Naive B cell (primary cell): Measurements from ENCODE around the gene SLC45A3. TPM values are rescaled to one million over a fixed set of nuclear protein-coding genes. Genes with fewer than 3 reads are reported as not detected.
A peak's percentile ranks its signal among the peaks of the same experiment; 100 is the strongest.

Experiments
- ATAC-seq, 2 donors: fragments of 150-1000 bp; cut with Tn5 transposase; 2 replicates each; pipeline ENCODE4 v1.10.0; 2021; ENCODE audit warnings: low read depth in 2 of 2, mild to moderate bottlenecking in 2 of 2, moderate library complexity in 2 of 2
- DNase-seq: peaks from one replicate; pipeline ENCODE4 v3.0.0; 2022
- H3K27ac Mint-ChIP-seq, 6 donors: one replicate each; pipeline ENCODE4 v1.8.0; 2020 to 2022; ENCODE audit warnings: mild to moderate bottlenecking in 6 of 6, mixed read lengths in 6 of 6, moderate library complexity in 5 of 6, inconsistent platforms in 2 of 6
- H3K27me3 Mint-ChIP-seq, 3 donors: one replicate each; pipeline ENCODE4 v1.8.0; 2021 to 2022; ENCODE audit warnings: mixed read lengths in 3 of 3, mild to moderate bottlenecking in 1 of 3
- H3K36me3 Mint-ChIP-seq, 2 donors: one replicate each; pipeline ENCODE4 v1.8.0; 2020 to 2022; ENCODE audit warnings: mixed read lengths in 2 of 2, inconsistent platforms in 1 of 2, mild to moderate bottlenecking in 1 of 2
- H3K4me1 Mint-ChIP-seq, 3 donors: one replicate each; pipeline ENCODE4 v1.8.0; 2020 to 2022; ENCODE audit warnings: mixed read lengths in 3 of 3, inconsistent platforms in 1 of 3, mild to moderate bottlenecking in 1 of 3, moderate library complexity in 1 of 3
- H3K4me3 Mint-ChIP-seq, 8 donors: one replicate each; pipeline ENCODE4 v1.8.0; 2020 to 2022; ENCODE audit warnings: mild to moderate bottlenecking in 8 of 8, mixed read lengths in 8 of 8, moderate library complexity in 8 of 8, inconsistent platforms in 2 of 8
- H3K9me3 Mint-ChIP-seq, 7 donors: one replicate each; pipeline ENCODE4 v1.8.0; 2020 to 2022; ENCODE audit warnings: mixed read lengths in 7 of 7, mild to moderate bottlenecking in 5 of 7, inconsistent platforms in 2 of 7, moderate library complexity in 1 of 7
- polyA plus RNA-seq, 6 donors: library from polyadenylated mRNA; unstranded; fragments of 300-500 nt; fragmentation: Illumina TruSeq; gene quantifications; one replicate each; pipeline ENCODE4 v1.2.3, GENCODE V29; 2021; ENCODE audit warnings: low read depth in 6 of 6

SLC45A3 gene
- polyA plus RNA-seq, 6 donors from 2014 or later = 0.96 to 5.4 (median 4.0) TPM

- Mint-ChIP-seq H3K4me3 (peak overlapping the region in 3 of 8 donors; percentile 34 to 92 (median 36)), H3K4me1 (peaks cover 0 to 31% (median 28%) of the 10 kb centered on the region in 3 donors), H3K36me3 (no peaks in the 10 kb centered on the region), H3K9me3 (no peaks in the 10 kb centered on the region), H3K27ac (peak overlapping the region in 2 of 6 donors; percentile 4 to 90), H3K27me3 (peaks cover 0 to 7% (median 0%) of the 10 kb centered on the region in 3 donors)
- DNase-seq (no peak), ATAC-seq (no peak)
These were observed 46.8 kb downstream of the SLC45A3 start for GRCh38 chr1:205633421-205633976.

GRCh38 chr1:205632669-205633169 lies 47.6 kb downstream of the SLC45A3 start:
- DNase-seq (no peak), ATAC-seq (no peak)
- Mint-ChIP-seq H3K27me3 (no peaks in the 10 kb centered on the region), H3K4me1 (peaks cover 3 to 38% (median 28%) of the 10 kb centered on the region in 3 donors), H3K9me3 (no peaks in the 10 kb centered on the region), H3K27ac (peak overlapping the region; percentile 88 to 97 (median 89)), H3K4me3 (peak overlapping the region; percentile 78 to 93 (median 90)), H3K36me3 (no peaks in the 10 kb centered on the region)

GRCh38 chr1:205631768-205632668 lies 48.3 kb downstream of the SLC45A3 start, which contains the start of gene ELK4:
Gene ELK4, minus strand, starts transcription at chr1:205632011. Its CDS starts 8,129 bp downstream, at chr1:205623882.
- Mint-ChIP-seq H3K4me3 (peak within 1 kb of the TSS; percentile 78 to 98 (median 96)), H3K4me1 (peaks cover 4 to 45% (median 35%) of the 10 kb centered on the region in 3 donors), H3K27me3 (no peaks in the 10 kb centered on the region), H3K9me3 (no peaks in the 10 kb centered on the region), H3K27ac (peak within 1 kb of the TSS; percentile 88 to 99 (median 97)), H3K36me3 (no peaks in the 10 kb centered on the region)
- ATAC-seq (peak; percentile 80 to 82), DNase-seq (peak; percentile 99)

- Mint-ChIP-seq H3K4me1 (peaks cover 12 to 54% (median 43%) of the 10 kb centered on the region in 3 donors), H3K36me3 (no peaks in the 10 kb centered on the region)
These were observed 49.1 kb downstream of the SLC45A3 start for GRCh38 chr1:205631010-205631767.

GRCh38 chr1:205630651-205631009 lies 49.7 kb downstream of the SLC45A3 start:
- H3K27me3 Mint-ChIP-seq = no peaks in the 10 kb centered on the region
- H3K27ac Mint-ChIP-seq = peak overlapping the region; percentile 81 to 99 (median 97)
- H3K4me1 Mint-ChIP-seq = peaks cover 16 to 59% (median 49%) of the 10 kb centered on the region in 3 donors
- DNase-seq (no peak), ATAC-seq (no peak)
- H3K36me3 Mint-ChIP-seq = no peaks in the 10 kb centered on the region
- H3K9me3 Mint-ChIP-seq = no peaks in the 10 kb centered on the region
- peak overlapping the region; percentile 78 to 98 (median 96) for H3K4me3 Mint-ChIP-seq

More at GRCh38 chr1:205631010-205631767, 49.1 kb downstream of the SLC45A3 start:
- H3K27me3 Mint-ChIP-seq = no peaks in the 10 kb centered on the region
- H3K9me3 Mint-ChIP-seq = no peaks in the 10 kb centered on the region
- H3K4me3 Mint-ChIP-seq = peak overlapping the region; percentile 78 to 98 (median 96)
- peak; percentile 83 for DNase-seq
- H3K27ac Mint-ChIP-seq = peak overlapping the region; percentile 81 to 99 (median 97)
- peak; percentile 65 to 70 for ATAC-seq

GRCh38 chr1:205630241-205630640 lies 50.1 kb downstream of the SLC45A3 start:
- Mint-ChIP-seq H3K4me1 (peaks cover 17 to 63% (median 53%) of the 10 kb centered on the region in 3 donors), H3K27me3 (no peaks in the 10 kb centered on the region), H3K27ac (peak overlapping the region; percentile 81 to 99 (median 97)), H3K36me3 (no peaks in the 10 kb centered on the region), H3K9me3 (no peaks in the 10 kb centered on the region), H3K4me3 (peak overlapping the region; percentile 78 to 98 (median 96))
- ATAC-seq (no peak), DNase-seq (no peak)

- Mint-ChIP-seq H3K4me3 (peak overlapping the region; percentile 78 to 98 (median 92)), H3K36me3 (no peaks in the 10 kb centered on the region), H3K27me3 (no peaks in the 10 kb centered on the region), H3K27ac (peak overlapping the region; percentile 81 to 99 (median 90)), H3K9me3 (no peaks in the 10 kb centered on the region), H3K4me1 (peaks cover 22 to 68% (median 57%) of the 10 kb centered on the region in 3 donors)
- no peak for DNase-seq
- ATAC-seq = no peak
These were observed 50.6 kb downstream of the SLC45A3 start for GRCh38 chr1:205629751-205630150.

- Mint-ChIP-seq H3K36me3 (no peaks in the 10 kb centered on the region), H3K4me3 (peak overlapping the region in 2 of 8 donors; percentile 53 to 60), H3K27ac (peak overlapping the region in 4 of 6 donors; percentile 21 to 99 (median 82)), H3K4me1 (peaks cover 27 to 80% (median 64%) of the 10 kb centered on the region in 3 donors), H3K27me3 (no peaks in the 10 kb centered on the region), H3K9me3 (no peaks in the 10 kb centered on the region)
- ATAC-seq = no peak
- no peak for DNase-seq
These were observed 52.4 kb downstream of the SLC45A3 start for GRCh38 chr1:205627956-205628355.

- peaks cover 27 to 86% (median 64%) of the 10 kb centered on the region in 3 donors for H3K4me1 Mint-ChIP-seq
- no peaks in the 10 kb centered on the region for H3K9me3 Mint-ChIP-seq
- H3K27ac Mint-ChIP-seq = peak overlapping the region; percentile 70 to 96 (median 94)
- H3K4me3 Mint-ChIP-seq = peak overlapping the region; percentile 48 to 79 (median 74)
- DNase-seq = peak; percentile 58
- no peaks in the 10 kb centered on the region for H3K27me3 Mint-ChIP-seq
- H3K36me3 Mint-ChIP-seq = no peaks in the 10 kb centered on the region
- ATAC-seq = peak; percentile 43 to 47
These were observed 54.1 kb downstream of the SLC45A3 start for GRCh38 chr1:205626216-205626615.

- Mint-ChIP-seq H3K4me3 (no peak overlapping the region), H3K27me3 (no peaks in the 10 kb centered on the region), H3K36me3 (peaks cover 6 to 15% of the 10 kb centered on the region in 2 donors), H3K27ac (peak overlapping the region in 2 of 6 donors; percentile 20 to 50), H3K9me3 (no peaks in the 10 kb centered on the region), H3K4me1 (peaks cover 35 to 71% (median 42%) of the 10 kb centered on the region in 3 donors)
- DNase-seq (no peak), ATAC-seq (no peak)
These were observed 56.7 kb downstream of the SLC45A3 start for GRCh38 chr1:205623646-205624045.

- Mint-ChIP-seq H3K4me1 (peaks cover 12 to 40% (median 18%) of the 10 kb centered on the region in 3 donors), H3K36me3 (peaks cover 6 to 15% of the 10 kb centered on the region in 2 donors), H3K9me3 (no peaks in the 10 kb centered on the region), H3K27me3 (no peaks in the 10 kb centered on the region), H3K27ac (peak overlapping the region in 2 of 6 donors; percentile 25 to 71), H3K4me3 (no peak overlapping the region)
- ATAC-seq (no peak), DNase-seq (no peak)
These were observed 60.0 kb downstream of the SLC45A3 start for GRCh38 chr1:205620269-205620668.

- Mint-ChIP-seq H3K36me3 (peaks cover 6 to 15% of the 10 kb centered on the region in 2 donors), H3K4me1 (peaks cover 3 to 31% (median 16%) of the 10 kb centered on the region in 3 donors), H3K4me3 (no peak overlapping the region), H3K27ac (peak overlapping the region in 3 of 6 donors; percentile 24 to 71 (median 63)), H3K27me3 (no peaks in the 10 kb centered on the region), H3K9me3 (no peaks in the 10 kb centered on the region)
- ATAC-seq = no peak
- DNase-seq = no peak
These were observed 60.9 kb downstream of the SLC45A3 start for GRCh38 chr1:205619376-205619775.
